HFF-Myc (cell line): ENCODE results near the gene NACC1.

Source experiments
- DNase-seq: peaks from one replicate; pipeline ENCODE4 v3.0.0-alpha.2; 2011; ENCODE audit warnings: low read depth; ENCODE audit errors: extremely low read depth
- H3K4me3 ChIP-seq: replicated peaks from 2 replicates; pipeline ENCODE4 v1.5.1; 2011; ENCODE audit warnings: low read depth, mild to moderate bottlenecking, control low read depth, low read length
- TF ChIP-seq, protein P1 (sequence below): IDR thresholded peaks from 2 replicates; pipeline ENCODE4 v1.5.1; 2012; ENCODE audit warnings: mild to moderate bottlenecking, low read depth, low read length, control low read depth; ENCODE audit errors: missing control alignments

NACC1 gene

DNA sequence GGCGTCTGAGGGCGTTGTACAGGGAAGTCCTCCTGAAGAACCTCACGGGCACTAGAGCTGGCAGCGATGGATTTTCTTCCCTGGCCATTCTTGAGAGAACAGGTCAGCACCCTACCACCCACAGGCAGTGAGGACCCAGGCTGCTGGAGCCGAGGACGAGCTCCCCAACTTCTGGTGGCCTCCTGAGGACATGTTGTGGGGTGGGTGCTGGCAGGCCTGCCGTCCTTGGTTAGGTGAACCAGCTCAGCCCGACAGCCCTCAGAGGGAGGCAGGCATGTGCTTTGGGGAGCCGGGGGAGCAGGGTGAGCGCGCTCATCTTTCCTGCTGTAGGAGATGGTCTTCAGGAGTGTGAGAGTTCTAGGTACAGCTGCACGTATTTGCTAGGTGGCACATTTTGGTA lies 30.8 kb upstream of the NACC1 start:
- no peak overlapping the region for H3K4me3 ChIP-seq
- TF ChIP-seq, protein P1, sequence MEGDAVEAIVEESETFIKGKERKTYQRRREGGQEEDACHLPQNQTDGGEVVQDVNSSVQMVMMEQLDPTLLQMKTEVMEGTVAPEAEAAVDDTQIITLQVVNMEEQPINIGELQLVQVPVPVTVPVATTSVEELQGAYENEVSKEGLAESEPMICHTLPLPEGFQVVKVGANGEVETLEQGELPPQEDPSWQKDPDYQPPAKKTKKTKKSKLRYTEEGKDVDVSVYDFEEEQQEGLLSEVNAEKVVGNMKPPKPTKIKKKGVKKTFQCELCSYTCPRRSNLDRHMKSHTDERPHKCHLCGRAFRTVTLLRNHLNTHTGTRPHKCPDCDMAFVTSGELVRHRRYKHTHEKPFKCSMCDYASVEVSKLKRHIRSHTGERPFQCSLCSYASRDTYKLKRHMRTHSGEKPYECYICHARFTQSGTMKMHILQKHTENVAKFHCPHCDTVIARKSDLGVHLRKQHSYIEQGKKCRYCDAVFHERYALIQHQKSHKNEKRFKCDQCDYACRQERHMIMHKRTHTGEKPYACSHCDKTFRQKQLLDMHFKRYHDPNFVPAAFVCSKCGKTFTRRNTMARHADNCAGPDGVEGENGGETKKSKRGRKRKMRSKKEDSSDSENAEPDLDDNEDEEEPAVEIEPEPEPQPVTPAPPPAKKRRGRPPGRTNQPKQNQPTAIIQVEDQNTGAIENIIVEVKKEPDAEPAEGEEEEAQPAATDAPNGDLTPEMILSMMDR = no peak
- no peak for DNase-seq

DNA sequence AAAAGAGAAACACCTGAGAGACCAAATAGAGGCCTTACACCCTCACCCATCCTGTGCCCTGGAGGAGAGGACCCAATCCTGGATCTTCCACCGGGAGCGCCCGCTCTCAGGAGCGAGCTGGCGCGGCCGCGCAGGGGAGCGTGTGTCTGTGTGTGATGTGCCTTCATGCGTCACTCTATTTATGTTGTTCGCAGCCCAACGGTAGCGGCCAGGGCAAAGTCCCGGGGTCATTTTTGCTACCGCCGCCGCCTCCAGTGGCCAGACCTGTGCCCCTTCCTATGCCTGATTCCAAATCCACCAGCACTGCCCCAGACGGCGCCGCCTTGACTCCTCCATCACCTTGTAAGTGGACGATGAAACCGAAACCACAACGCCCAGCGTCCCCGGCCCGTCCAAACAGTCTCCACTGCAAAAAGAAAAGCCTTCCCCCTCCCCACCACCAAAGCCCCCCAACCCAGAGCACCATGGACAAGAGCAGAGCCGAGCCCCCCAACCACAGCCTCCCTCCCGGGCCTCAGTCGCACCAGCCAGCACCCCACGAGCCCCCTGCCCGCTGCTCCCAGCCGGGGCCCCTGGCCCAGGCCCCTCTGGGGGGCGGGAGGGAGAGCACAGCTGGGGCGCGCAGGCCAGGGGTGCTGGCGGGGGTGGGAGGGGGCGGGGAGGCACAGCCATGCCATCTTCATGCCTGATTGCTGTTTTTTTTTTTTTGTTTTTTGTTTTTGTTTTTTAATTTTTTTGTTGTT lies 30.1 kb upstream of the NACC1 start:
- H3K4me3 ChIP-seq = no peak overlapping the region
- TF ChIP-seq, protein P1 = no peak
- no peak for DNase-seq

DNA sequence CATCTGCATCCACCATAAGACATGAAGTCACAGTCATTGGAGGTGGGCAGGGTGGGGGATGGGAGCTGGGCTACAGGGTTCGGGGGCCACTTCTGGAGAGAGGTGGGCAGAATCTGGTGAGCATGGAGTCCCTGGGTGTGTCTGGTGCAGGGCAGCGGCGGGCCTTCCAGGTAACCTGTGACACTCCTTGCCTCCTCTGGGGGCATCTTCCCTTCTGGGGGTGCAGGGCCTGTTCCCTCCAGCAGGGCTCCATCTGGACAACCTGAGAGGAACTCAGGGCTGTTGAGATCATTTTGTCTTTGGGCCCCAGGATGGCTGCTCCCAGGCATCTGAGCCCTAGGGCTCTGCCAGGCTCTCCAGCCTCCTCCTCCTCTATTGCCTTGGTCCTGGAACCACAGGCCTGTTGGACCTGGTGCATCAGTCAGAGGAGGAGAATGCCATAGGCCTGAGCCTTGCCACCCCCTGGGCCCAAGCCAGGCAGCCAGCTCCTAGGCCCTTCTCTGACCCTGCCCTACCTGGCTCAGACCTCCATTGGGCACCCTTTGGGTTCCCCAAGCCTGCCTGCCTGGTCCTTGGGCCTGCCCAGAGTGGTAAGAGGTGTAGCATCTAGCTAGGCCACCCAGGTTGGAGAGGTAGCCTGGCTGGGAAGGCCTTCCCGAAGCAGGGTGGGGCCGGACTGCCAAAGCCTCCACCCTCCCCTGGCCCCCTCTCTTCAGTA lies 28.8 kb upstream of the NACC1 start:
- H3K4me3 ChIP-seq = no peak overlapping the region
- TF ChIP-seq, protein P1 = peak; percentile 41
- no peak for DNase-seq

DNA sequence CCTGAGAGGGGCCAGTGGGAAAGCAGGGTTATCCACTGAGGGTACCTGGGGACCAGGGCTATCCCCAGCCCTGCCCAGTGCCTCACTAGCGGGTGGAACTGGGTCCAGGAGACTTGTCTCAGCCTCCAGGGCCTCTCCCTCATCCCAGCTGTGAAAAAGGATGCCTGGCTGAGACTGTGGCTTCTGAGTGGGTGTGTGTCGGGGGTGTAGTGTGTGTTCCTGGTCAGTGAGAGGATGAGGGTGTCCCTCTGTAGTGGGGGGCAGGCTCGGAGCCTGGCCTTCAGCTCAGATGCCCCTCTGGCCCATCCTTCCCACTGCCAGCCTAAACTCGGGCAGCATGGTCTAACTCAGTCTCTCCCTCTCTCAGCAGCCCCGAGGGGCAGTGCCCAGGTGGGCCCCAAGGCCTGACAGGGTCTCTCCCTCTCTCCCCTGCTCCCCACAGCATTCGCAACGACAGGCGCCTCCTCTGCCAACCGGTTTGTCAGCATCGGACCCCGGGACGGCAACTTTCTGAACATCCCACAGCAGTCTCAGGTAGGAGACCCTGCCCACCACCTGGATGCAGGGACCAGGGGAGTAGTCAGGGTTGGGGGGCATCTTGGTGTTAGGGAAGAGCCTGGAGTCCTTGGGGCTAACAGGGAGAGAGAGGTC lies 28.1 kb upstream of the NACC1 start:
- DNase-seq = no peak
- TF ChIP-seq, protein P1 = no peak
- no peak overlapping the region for H3K4me3 ChIP-seq

DNA sequence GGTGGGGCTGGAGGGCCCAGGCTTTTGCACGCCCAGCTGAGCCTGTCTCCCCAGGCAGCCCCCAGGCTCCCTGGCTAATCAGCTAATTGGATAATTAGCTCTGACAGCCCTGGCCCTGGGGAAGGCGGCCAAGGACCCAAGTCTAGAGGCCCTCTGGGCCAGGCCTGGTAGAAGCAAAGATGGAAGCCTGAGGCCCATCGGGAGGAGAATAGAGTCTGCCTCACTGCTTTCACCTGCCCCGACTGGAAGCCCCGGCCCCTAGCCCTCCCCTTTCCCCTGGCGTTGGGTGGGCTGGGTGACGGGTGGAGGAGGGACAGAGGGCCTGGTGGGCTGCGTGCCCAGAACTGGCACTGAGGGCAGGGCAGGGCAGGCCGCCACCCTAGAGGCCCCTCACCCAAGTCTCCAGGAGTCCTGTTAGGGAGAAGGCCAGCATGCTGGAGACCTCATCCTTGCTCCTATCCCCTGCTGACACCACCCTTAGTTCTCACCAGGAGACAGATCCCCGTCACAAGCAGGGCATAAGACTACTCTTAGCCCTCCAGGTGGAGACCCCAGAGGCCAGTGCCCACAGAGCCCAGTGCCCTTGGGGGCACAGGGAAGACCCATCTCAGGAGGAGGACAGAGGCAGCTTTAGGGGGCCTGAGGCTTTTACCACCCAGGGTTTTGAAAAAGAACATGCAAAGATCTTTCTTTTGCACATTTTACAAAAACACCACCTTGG lies 27.4 kb upstream of the NACC1 start:
- no peak for DNase-seq
- TF ChIP-seq, protein P1 = no peak
- H3K4me3 ChIP-seq = no peak overlapping the region

DNA sequence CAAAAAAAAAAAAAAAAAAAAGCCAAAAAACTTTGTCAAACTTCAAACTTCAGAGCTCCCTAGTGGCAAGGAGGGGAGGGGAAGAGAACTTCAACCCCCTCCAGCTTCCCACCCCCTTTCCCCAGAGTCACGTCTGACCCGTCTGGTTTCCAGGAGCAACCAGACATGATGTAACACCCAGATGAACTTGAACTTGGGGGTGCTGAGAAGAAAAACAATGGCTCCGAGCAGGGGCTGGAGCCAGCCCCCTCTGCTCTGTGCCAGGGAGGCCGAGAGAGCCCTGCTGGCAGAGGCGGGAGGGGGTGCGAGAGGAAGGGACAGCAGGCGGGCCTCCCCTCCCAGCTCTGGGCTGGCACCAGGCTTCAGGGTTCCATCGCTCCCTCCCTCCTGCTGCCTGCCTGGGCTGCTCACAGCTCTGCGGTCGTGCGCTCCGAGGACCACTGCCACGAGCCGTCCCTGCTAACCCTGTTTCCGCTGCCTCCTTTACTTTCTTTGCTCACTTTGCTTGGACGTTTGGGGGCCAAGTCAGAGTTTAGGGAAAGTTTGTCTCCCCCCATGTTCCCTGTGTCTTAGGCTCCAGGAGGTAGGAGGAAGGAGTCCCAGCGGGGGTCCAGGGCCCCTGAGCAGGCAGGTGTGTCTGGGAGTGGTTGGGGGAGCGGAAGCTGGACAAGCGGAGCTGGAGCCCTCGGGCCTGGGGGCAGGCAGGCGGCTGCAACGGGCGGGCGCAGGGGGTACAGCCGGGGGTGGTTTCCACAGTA lies 26.5 kb upstream of the NACC1 start:
- DNase-seq = no peak
- H3K4me3 ChIP-seq = no peak overlapping the region
- TF ChIP-seq, protein P1 = no peak
